Subcutaneous preadipocyte (primary cell): Measurements from ENCODE around the gene FADS3. TPM values are rescaled to one million over a fixed set of nuclear protein-coding genes. Genes with fewer than 3 reads are reported as not detected.

Experiments
- small RNA-seq: library from RNA; depleted of rRNA; stranded (forward); fragments of <200 nt; gene quantifications from one replicate; pipeline ENCODE3, GENCODE V24; 2012
- total RNA-seq: library from RNA; depleted of rRNA; stranded (reverse); fragments of >200 nt; gene quantifications from 2 replicates; pipeline ENCODE4 v1.2.3, GENCODE V29; 2012

Gene FADS3
- 68.6 and 77.2 TPM in 2 replicates for total RNA-seq

DNA sequence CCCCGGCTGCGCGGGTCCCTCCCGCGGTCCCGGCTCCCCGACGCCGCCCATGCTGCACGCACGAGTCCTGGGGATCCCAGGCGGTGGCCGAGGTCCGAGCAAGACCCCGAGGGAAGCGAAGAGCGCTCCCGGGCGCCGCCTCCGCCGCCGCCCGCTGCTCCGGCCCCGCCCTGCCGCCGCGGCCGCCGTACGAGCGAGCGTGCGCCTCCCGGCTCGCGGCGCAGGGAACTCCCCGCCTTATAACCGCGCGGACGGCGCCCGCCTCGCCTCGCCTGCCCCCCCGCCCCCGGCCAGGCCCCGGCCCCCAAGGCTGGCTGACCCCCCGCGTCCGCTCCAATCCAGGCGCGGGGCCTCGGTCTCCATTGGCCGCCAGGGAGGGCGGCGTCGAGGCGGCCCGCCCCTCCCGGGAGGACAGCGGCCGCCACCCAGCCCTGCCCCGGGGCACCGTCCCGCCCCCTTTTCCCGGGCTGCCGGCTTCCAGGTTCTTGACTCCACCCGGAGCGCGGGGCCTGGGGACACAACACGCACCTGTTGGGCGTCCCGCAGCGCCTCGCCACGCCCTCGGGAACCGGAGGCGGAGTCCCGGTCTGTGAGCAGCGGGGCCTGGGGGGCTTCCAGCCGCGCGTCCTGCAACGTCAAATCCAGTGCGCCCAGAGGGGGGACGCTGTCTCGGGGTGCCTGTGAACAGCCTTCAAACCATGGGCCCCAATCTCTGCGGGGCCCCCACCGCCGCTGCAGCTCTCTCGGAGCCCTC is at the start of gene FADS3:
Gene FADS3, minus strand, starts transcription at position 215 of the 754 bp plus-strand sequence. Its CDS starts 164 bp downstream, at position 51.

DNA sequence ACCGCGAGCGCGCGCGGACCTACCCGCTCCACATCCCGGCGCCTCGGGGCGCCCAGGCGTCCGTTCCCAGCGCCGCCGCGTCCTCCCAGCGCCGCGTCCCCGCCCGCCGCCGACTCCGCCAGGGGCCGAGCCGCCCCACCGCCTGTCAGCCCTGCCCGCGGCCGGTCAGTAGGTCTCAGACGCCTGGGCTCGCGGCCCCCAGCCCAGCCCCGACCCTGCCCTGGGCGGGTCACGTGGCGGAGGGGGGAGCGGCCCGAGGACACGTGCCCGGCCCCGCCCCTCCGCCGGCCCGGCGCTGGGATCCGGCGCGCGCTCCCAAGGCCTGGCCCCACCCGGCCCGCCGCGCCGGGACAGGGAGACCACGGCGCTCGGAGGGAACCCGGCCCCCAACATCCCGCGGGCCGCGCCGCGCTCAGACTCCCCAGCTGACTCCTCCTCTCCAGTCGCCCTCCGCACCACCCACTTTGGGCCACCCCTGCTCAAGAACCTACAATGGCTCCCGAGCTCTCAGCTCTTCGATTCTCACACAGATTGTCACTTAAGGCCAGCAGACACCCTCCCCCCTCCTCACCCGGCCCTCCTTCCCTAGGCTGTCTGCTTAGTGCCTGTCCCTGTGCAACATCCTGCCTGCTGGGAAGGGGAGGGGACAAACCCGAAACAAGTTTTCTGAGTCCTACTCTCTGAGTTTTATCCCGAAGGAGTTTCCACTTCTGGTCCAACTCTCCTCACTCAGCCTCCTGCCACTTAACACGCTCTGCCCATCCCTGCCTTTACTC is 26.2 kb upstream of the FADS3 start, which contains the start of gene RAB3IL1:
Gene RAB3IL1, minus strand, starts transcription at position 233 of the 776 bp plus-strand sequence. Its CDS starts 199 bp downstream, at position 34.

GRCh38 chr11:61827571-61828378 is 63.6 kb downstream of the FADS3 start, which contains the start of gene FADS2:
Gene FADS2, plus strand, starts transcription at chr11:61828300. Its CDS starts 91 bp downstream, at chr11:61828391.

Small RNA genes lying within 50 kb of the gene (small RNA-seq; reads per million reads assigned to genes)
- gene MIR6746 (not detected), gene RNU6-1243P (not detected)

Other genes with a start within 250 kb of the FADS3 start
- 2.2 and 3.1 TPM in 2 replicates for gene DAGLA, start 211.2 kb downstream of the FADS3 start, total RNA-seq
- gene MYRF, start 138.9 kb downstream of the FADS3 start, total RNA-seq = under 0.01 and 0.20 TPM in 2 replicates
- 63.5 and 68.0 TPM in 2 replicates for gene TMEM258, start 98.9 kb downstream of the FADS3 start, total RNA-seq
- gene FEN1, start 98.6 kb downstream of the FADS3 start, total RNA-seq = 20.6 and 42.4 TPM in 2 replicates
- gene FADS1, start 74.5 kb downstream of the FADS3 start, total RNA-seq = 182 and 244 TPM in 2 replicates
- 433 and 519 TPM in 2 replicates for gene FADS2, start 63.2 kb downstream of the FADS3 start, total RNA-seq
- 13.5 and 16.5 TPM in 2 replicates for gene RAB3IL1, start 26.0 kb upstream of the FADS3 start, total RNA-seq
- gene BEST1, start 58.8 kb upstream of the FADS3 start, total RNA-seq = 4.1 and 4.8 TPM in 2 replicates
- gene FTH1, start 76.1 kb upstream of the FADS3 start, total RNA-seq = 467 and 961 TPM in 2 replicates
- 34.9 and 55.5 TPM in 2 replicates for gene INCENP, start 232.5 kb upstream of the FADS3 start, total RNA-seq